Glutamatergic neuron (in vitro differentiated cells): ENCODE results near the gene CHD3. TPM values are rescaled to one million over a fixed set of nuclear protein-coding genes. Genes with fewer than 3 reads are reported as not detected.

Experiments
- DNase-seq: peaks from one replicate; pipeline ENCODE4 v3.0.0; 2022
- H3K27ac Mint-ChIP-seq: one replicate; pipeline ENCODE4 v1.8.0; 2020; ENCODE audit warnings: mild to moderate bottlenecking, mixed read lengths, inconsistent platforms; ENCODE audit not compliant: unreplicated experiment
- H3K27me3 Mint-ChIP-seq: one replicate; pipeline ENCODE4 v1.8.0; 2020; ENCODE audit warnings: mild to moderate bottlenecking, moderate library complexity, mixed read lengths, inconsistent platforms; ENCODE audit not compliant: unreplicated experiment
- H3K36me3 Mint-ChIP-seq: one replicate; pipeline ENCODE4 v1.8.0; 2020; ENCODE audit warnings: mild to moderate bottlenecking, mixed read lengths, inconsistent platforms; ENCODE audit not compliant: unreplicated experiment
- H3K4me1 Mint-ChIP-seq: one replicate; pipeline ENCODE4 v1.8.0; 2020; ENCODE audit warnings: mild to moderate bottlenecking, low read depth, mixed read lengths, inconsistent platforms; ENCODE audit not compliant: unreplicated experiment
- H3K4me3 Mint-ChIP-seq: one replicate; pipeline ENCODE4 v1.8.0; 2020; ENCODE audit warnings: mild to moderate bottlenecking, mixed read lengths, inconsistent platforms; ENCODE audit not compliant: unreplicated experiment
- H3K9me3 Mint-ChIP-seq: one replicate; pipeline ENCODE4 v1.8.0; 2020; ENCODE audit warnings: mild to moderate bottlenecking, moderate library complexity, mixed read lengths, inconsistent platforms; ENCODE audit not compliant: unreplicated experiment
- total RNA-seq: library from RNA; stranded (reverse); fragmentation: NEBNext Ultra II Directional; extraction: Animal tissue kit (Norgen Biotek cat#: 25700); gene quantifications from one replicate; pipeline ENCODE4 v1.2.1, GENCODE V29; 2021; ENCODE audit not compliant: unreplicated experiment
- TF ChIP-seq, protein P1 (sequence below): fragments of 200-600 bp; sonication (generic); IDR thresholded peaks from one replicate; pipeline ENCODE4 v1.5.0; 2021; ENCODE audit not compliant: partially characterized antibody, unreplicated experiment

The CHD3 gene
- total RNA-seq, 1 donor from 2014 or later: 129 TPM

DNA sequence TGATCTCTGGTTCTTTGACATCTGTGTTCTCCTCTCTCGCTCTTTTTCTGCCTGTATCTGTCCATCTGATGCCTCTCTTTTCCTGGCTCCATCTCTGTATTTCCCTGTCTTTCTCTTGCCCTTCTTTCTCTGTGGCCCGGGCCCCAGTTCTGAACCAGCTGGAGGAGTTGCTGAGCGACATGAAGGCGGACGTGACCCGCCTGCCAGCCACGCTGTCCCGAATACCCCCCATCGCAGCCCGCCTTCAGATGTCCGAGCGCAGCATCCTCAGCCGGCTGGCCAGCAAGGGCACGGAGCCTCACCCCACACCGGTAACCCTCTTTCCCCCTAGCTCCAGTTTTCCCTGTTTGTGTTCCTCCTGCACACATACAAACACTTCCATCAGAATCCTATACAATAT is 21.7 kb downstream of the CHD3 start:
- Mint-ChIP-seq H3K36me3 (peaks cover 14% of the 10 kb centered on the region), H3K27ac (no peak overlapping the region), H3K4me3 (no peak overlapping the region), H3K9me3 (peaks cover 4% of the 10 kb centered on the region), H3K27me3 (peaks cover 9% of the 10 kb centered on the region), H3K4me1 (peaks cover 11% of the 10 kb centered on the region)
- TF ChIP-seq, protein P1, sequence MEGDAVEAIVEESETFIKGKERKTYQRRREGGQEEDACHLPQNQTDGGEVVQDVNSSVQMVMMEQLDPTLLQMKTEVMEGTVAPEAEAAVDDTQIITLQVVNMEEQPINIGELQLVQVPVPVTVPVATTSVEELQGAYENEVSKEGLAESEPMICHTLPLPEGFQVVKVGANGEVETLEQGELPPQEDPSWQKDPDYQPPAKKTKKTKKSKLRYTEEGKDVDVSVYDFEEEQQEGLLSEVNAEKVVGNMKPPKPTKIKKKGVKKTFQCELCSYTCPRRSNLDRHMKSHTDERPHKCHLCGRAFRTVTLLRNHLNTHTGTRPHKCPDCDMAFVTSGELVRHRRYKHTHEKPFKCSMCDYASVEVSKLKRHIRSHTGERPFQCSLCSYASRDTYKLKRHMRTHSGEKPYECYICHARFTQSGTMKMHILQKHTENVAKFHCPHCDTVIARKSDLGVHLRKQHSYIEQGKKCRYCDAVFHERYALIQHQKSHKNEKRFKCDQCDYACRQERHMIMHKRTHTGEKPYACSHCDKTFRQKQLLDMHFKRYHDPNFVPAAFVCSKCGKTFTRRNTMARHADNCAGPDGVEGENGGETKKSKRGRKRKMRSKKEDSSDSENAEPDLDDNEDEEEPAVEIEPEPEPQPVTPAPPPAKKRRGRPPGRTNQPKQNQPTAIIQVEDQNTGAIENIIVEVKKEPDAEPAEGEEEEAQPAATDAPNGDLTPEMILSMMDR: no peak
- DNase-seq: no peak

DNA sequence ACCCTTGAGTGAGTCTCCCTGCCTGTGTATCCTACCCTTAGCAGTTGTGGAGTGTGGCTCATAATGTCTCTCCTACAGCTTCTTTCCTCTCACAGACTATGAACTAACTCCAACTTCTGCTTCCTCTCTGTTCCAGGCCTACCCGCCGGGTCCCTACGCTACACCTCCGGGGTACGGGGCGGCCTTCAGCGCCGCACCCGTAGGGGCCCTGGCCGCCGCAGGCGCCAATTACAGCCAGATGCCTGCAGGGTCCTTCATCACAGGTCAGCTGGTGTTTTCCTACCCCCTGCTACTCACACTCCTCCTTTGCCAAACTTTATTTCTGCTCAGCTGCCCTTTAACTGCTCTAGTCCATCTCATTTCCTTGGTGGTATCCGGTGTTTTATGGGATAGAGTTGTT is 22.1 kb downstream of the CHD3 start:
- no peak for DNase-seq
- Mint-ChIP-seq H3K4me1 (peaks cover 8% of the 10 kb centered on the region), H3K4me3 (no peak overlapping the region), H3K27me3 (peaks cover 9% of the 10 kb centered on the region), H3K9me3 (peaks cover 3% of the 10 kb centered on the region), H3K27ac (no peak overlapping the region), H3K36me3 (peaks cover 11% of the 10 kb centered on the region)
- TF ChIP-seq, protein P1: no peak

DNA sequence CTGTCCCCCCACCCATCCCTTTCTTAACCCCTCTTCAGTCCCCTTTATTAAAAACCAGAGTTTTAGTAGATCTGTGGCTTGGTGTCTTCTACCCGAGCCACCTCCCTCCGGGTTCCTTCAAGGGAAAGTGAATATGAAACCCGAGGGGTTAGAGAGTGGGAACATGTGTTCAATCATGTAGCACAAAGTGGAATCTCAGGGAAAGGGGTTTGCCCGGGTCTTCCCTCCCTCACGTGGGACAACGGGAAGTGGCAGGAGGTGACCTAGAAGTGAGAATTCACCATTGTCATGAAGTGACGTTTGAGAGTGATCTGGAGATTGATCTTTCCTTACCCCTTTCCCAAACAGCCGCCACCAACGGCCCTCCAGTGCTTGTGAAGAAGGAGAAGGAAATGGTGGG is 22.5 kb downstream of the CHD3 start:
- no peak for DNase-seq
- H3K27me3 Mint-ChIP-seq: peaks cover 9% of the 10 kb centered on the region
- H3K9me3 Mint-ChIP-seq: peaks cover 3% of the 10 kb centered on the region
- peaks cover 6% of the 10 kb centered on the region for H3K4me1 Mint-ChIP-seq
- no peak overlapping the region for H3K27ac Mint-ChIP-seq
- H3K36me3 Mint-ChIP-seq: peaks cover 11% of the 10 kb centered on the region
- TF ChIP-seq, protein P1: no peak
- no peak overlapping the region for H3K4me3 Mint-ChIP-seq

DNA sequence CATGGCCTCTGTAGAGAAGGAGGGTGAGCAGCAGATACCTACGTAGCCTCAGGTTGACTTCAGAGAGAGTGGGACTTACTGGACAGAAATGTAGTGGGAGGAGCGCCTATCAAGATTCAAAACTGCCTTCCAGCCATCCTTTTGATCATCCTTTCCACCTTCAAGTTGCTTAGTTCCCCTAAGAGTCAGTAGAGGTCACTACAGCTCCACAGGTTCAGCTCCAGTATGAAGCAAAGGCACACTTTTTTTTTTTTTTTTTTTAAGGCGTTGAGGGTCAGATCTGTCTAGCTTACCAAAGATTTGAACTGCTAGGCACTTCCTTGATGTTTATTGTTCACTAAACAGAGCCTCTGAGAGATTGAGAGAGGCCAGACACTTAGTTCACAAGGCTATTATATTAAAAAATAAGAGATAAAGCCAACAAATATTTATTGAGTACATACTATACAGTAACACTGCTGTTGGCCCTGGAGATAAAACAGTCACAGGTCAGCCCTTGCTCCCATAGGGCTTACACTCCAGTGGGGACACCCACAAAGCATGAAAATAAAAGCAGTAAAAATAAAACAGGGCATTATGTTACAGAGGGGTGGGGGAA is 24.4 kb downstream of the CHD3 start:
- no peak overlapping the region for H3K4me3 Mint-ChIP-seq
- TF ChIP-seq, protein P1: peak; percentile 30
- no peak for DNase-seq
- peaks cover 10% of the 10 kb centered on the region for H3K27me3 Mint-ChIP-seq
- H3K27ac Mint-ChIP-seq: no peak overlapping the region
- H3K36me3 Mint-ChIP-seq: peaks cover 10% of the 10 kb centered on the region
- H3K9me3 Mint-ChIP-seq: peaks cover 3% of the 10 kb centered on the region
- H3K4me1 Mint-ChIP-seq: peaks cover 7% of the 10 kb centered on the region

DNA sequence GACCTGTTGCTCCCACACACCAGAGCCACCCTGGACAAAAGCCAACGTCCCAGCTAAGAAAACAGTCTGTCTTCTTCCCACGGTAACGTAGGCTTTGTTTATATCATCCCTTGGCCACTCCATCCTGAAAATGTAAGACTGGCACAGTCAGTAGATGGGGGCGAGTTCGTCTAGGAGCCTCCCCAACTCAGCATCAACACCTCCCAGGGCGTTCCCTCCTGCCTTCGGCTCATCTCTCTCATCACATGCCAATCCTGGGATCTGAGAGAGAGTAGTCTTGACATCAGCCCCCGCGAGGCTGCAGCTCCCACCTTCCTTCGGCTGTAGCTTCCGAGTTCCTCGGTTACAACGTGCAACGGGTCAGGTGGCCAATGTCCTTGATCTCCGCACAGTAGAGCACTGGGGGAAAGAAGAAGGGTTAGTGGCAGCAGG is 26.6 kb downstream of the CHD3 start:
- no peak for DNase-seq
- TF ChIP-seq, protein P1: no peak
- no peak overlapping the region for H3K27ac Mint-ChIP-seq
- peaks cover 7% of the 10 kb centered on the region for H3K4me1 Mint-ChIP-seq
- H3K4me3 Mint-ChIP-seq: peak overlapping the region; percentile 92
- H3K27me3 Mint-ChIP-seq: peaks cover 12% of the 10 kb centered on the region
- H3K9me3 Mint-ChIP-seq: peaks cover 3% of the 10 kb centered on the region
- H3K36me3 Mint-ChIP-seq: peaks cover under 1% of the 10 kb centered on the region
